ENCODE data around the gene PIEZO1.

- TF ChIP-seq POLR2AphosphoS5 (IDR thresholded peaks at IDR 0.05; ENCODE audit: borderline replicate concordance, low read depth, low read length) (no peak), EZH2 (IDR thresholded peaks at IDR 0.05) (no peak), FOXP2 (optimal IDR thresholded peaks at IDR 0.05; ENCODE audit: control extremely low read depth, extremely low read length, insufficient read depth) (no peak)
Observed at GRCh38 chr16:88766975-88767374, 18.0 kb downstream of the PIEZO1 start.

Measured in SK-N-MC (cell line).